ENCODE data around the gene COL27A1. TPM values are rescaled to one million over a fixed set of nuclear protein-coding genes. Genes with fewer than 3 reads are reported as not detected.

The COL27A1 gene
- total RNA-seq, 2 donors from 2014 or later = 1.3 to 2.4 TPM

DNA sequence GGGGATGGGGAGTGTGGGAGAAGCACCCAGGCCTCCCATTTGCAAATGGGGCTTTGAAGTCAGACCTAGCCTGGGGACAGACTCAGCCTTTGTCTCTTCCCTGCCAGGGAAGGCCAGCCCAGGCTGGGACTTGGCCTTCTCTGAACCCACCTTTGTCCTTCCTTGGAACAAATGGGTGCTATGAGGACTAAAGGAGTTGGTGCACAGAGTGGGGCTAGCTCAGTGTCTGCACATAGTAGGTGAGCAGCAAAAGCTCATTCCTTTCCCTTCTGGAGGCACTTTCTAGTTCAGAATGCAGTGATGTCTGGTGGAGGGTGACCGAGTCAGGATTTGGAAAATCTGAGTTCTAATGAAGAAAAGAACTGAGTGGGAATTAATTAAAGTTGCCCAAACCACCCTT, 37.2 kb downstream of the COL27A1 start:
- peaks cover 8% of the 10 kb centered on the region for H3K27me3 Mint-ChIP-seq (ENCODE audit: low read depth)
- H3K27ac Mint-ChIP-seq = no peak overlapping the region
- DNase-seq (no peak), ATAC-seq (replicated peaks in 1 of 2) (no peak)
- H3K4me3 Mint-ChIP-seq = no peak overlapping the region
- H3K36me3 Mint-ChIP-seq (ENCODE audit: insufficient read depth in 2 of 2) = peaks cover 2 to 3% of the 10 kb centered on the region in 2 donors
- no peaks in the 10 kb centered on the region for H3K4me1 Mint-ChIP-seq (ENCODE audit: low read depth)
- H3K9me3 Mint-ChIP-seq = peaks cover 0 to 7% of the 10 kb centered on the region in 2 donors

DNA sequence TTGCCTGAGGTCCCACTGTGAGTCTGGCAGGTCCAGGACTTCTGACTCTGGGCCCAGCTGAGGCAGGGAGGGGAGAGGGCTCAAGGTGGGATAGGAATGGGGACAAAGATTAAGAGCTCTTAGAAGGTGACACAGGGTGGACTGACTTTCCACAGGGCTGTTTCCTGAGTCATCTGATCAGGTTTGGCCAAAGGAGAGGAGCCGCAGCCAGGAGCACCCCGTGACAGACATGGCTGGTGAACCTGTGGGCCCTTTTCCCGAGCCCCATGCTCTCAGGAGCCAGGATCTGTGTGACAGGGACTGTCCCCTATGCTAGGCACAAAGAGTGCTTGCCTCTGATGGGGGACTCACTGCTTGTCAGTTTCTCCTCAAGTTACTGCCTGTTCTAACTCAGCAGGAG, 37.8 kb downstream of the COL27A1 start:
- H3K4me1 Mint-ChIP-seq (ENCODE audit: low read depth) = no peaks in the 10 kb centered on the region
- H3K4me3 Mint-ChIP-seq = no peak overlapping the region
- ATAC-seq (replicated peaks in 1 of 2) (no peak), DNase-seq (no peak)
- no peak overlapping the region for H3K27ac Mint-ChIP-seq
- H3K36me3 Mint-ChIP-seq (ENCODE audit: insufficient read depth in 2 of 2) = peaks cover 2 to 3% of the 10 kb centered on the region in 2 donors
- H3K27me3 Mint-ChIP-seq (ENCODE audit: low read depth) = peaks cover 8% of the 10 kb centered on the region
- peaks cover 0 to 7% of the 10 kb centered on the region in 2 donors for H3K9me3 Mint-ChIP-seq

DNA sequence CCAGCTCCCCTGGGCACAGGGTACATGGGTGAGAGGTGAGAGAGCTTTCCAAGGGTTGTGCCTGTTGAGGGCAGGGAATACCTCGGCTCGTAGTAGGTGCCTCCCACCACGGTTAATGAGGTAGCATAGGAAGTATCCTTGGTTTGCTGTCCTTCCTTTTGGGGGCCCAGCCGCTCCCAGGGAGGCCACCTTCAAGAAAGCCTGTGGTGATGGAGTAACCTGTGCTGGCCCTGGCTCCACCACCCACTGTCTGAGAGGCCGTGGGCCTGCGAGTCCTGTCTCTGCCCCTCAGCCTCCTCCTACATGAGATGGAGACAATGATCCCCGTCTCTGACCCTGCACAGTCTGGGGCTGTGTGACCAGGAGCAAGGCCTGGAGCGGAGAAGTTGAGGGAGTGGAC, 40.8 kb downstream of the COL27A1 start:
- Mint-ChIP-seq H3K36me3 (ENCODE audit: insufficient read depth in 2 of 2) (peaks cover 0 to 2% of the 10 kb centered on the region in 2 donors), H3K4me3 (no peak overlapping the region), H3K4me1 (ENCODE audit: low read depth) (no peaks in the 10 kb centered on the region), H3K27ac (no peak overlapping the region), H3K27me3 (ENCODE audit: low read depth) (peaks cover 8% of the 10 kb centered on the region), H3K9me3 (peaks cover 0 to 4% of the 10 kb centered on the region in 2 donors)
- ATAC-seq (replicated peaks in 1 of 2) (no peak), DNase-seq (no peak)

DNA sequence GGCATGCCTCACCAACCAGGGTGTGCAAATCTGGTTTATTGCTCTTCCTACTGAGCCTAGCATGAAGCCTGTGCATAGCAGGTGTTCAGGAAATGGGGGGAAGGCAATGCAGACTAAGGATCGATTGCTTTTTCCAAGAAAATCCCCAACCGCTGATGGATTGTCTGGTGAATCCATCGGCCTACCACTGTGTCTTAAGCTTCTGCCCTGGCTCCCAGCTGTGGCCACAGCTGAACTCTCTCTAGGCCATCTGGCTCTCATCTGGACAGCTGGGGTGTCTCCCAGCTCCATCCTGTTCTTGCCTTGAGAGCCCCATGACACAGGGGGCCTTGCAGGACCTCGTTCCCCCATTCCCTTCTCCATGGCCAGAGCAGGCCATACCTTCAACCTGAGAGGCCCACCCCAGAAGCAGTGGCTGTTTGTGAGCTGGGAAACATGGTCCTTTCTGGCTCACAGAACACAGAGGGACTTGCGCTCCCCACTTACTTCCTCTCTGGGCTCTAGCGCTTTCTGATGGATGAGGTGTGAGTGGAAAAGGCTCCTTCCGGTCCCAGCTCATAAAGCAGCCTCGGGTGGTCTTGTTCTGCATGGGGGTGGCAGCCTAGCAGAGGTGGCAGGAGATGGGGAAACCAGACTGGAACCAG, 41.8 kb downstream of the COL27A1 start:
- H3K9me3 Mint-ChIP-seq = no peaks in the 10 kb centered on the region
- H3K4me3 Mint-ChIP-seq = no peak overlapping the region
- H3K27ac Mint-ChIP-seq = no peak overlapping the region
- H3K36me3 Mint-ChIP-seq (ENCODE audit: insufficient read depth in 2 of 2) = no peaks in the 10 kb centered on the region
- peaks cover 8% of the 10 kb centered on the region for H3K27me3 Mint-ChIP-seq (ENCODE audit: low read depth)
- ATAC-seq (replicated peaks in 1 of 2) (no peak), DNase-seq (no peak)
- no peaks in the 10 kb centered on the region for H3K4me1 Mint-ChIP-seq (ENCODE audit: low read depth)

DNA sequence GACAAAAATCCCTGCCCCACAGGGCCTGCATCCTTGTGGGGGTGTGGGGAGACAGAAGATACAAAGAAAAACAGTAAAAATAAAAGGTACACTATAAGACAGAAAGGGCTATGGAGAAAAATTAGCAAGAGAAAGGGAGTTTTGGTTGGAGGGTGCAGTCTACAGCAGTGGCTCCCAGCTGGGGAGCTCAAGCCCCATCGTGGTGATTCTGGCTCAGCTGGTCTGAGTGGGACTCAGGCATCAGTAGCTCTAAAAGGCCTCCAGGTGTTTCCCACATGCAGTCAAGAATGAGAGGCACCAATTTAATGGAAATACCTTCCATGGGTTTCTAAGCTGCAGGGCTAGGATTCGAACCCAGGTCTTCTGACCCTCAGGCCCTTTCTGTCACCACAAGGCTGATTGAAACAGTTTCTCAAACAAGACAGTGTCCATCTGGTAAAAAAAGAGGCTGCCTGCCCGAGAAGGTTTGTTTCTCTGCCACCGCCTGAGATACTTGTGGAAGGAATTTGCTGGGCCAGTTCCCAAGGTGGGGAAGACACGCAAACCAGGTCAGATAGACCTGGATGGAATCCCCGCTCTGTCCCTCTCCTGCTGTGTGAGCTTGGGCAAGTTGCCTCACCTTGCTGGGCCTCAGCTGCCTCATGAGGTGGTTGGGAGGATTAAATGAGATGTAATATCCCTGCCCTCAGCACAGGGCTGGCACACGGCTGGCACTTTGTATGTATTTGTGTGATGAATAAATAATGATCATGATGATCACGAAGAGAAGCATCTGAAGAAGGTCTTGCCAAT, 43.1 kb downstream of the COL27A1 start:
- no peaks in the 10 kb centered on the region for H3K4me1 Mint-ChIP-seq (ENCODE audit: low read depth)
- no peaks in the 10 kb centered on the region for H3K9me3 Mint-ChIP-seq
- H3K36me3 Mint-ChIP-seq (ENCODE audit: insufficient read depth in 2 of 2) = no peaks in the 10 kb centered on the region
- H3K4me3 Mint-ChIP-seq = no peak overlapping the region
- H3K27me3 Mint-ChIP-seq (ENCODE audit: low read depth) = peaks cover 8% of the 10 kb centered on the region
- no peak overlapping the region for H3K27ac Mint-ChIP-seq
- ATAC-seq (replicated peaks in 1 of 2) (no peak), DNase-seq (no peak)

DNA sequence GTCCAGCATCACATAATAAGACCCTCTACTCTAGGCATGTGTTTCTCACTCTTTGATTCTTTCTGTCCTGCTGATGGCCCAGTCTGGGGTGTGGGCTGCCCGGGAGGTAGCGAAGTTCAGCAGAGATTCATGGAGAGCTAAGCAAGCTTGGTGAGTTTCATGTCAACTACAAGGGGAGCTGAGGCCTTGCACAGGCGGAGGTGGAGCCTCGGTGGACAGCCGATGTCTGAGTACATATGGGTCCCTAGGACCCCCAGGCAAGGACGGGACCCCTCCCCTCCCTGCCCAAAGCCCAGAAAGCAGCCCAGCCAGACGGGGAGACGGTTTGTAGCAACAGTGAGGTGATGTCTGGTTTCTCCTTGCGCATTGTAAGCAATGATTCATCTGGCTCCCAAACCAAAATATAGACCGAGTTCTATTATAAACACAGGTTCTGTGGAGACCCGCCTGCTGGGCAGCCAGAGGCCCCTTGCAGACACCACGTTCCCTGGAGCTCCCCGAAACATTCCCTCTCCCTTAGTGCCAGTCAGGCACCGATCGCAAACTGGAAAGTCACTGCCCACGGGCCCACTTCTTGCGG, 45.5 kb downstream of the COL27A1 start:
- H3K27ac Mint-ChIP-seq = no peak overlapping the region
- no peaks in the 10 kb centered on the region for H3K4me1 Mint-ChIP-seq (ENCODE audit: low read depth)
- no peak for DNase-seq
- H3K9me3 Mint-ChIP-seq = no peaks in the 10 kb centered on the region
- ATAC-seq (replicated peaks in 1 of 2) = no peak
- no peaks in the 10 kb centered on the region for H3K36me3 Mint-ChIP-seq (ENCODE audit: insufficient read depth in 2 of 2)
- H3K4me3 Mint-ChIP-seq = no peak overlapping the region
- H3K27me3 Mint-ChIP-seq (ENCODE audit: low read depth) = no peaks in the 10 kb centered on the region

DNA sequence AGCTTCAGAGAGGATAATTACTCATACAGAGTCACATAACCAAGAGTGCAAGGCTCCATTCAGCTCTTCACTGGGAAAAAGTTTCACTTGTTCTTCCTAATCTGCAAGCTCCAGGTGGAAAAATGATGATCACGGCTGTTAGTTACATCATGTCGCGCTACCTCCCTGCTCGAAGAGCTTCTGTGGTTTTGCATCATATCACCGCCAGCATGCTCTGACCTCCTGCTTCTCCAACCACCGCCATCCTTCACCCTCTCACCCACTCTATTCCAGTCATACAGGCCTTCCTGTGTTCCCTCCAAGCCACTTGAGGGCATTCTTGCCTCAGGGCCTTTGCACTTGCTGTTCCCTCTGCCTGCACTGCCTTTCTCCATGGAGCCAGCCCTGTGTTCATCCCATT, 47.1 kb downstream of the COL27A1 start:
- no peak for ATAC-seq (replicated peaks in 1 of 2)
- Mint-ChIP-seq H3K27ac (no peak overlapping the region), H3K36me3 (ENCODE audit: insufficient read depth in 2 of 2) (no peaks in the 10 kb centered on the region), H3K9me3 (no peaks in the 10 kb centered on the region), H3K4me3 (no peak overlapping the region), H3K27me3 (ENCODE audit: low read depth) (no peaks in the 10 kb centered on the region), H3K4me1 (ENCODE audit: low read depth) (no peaks in the 10 kb centered on the region)
- no peak for DNase-seq

DNA sequence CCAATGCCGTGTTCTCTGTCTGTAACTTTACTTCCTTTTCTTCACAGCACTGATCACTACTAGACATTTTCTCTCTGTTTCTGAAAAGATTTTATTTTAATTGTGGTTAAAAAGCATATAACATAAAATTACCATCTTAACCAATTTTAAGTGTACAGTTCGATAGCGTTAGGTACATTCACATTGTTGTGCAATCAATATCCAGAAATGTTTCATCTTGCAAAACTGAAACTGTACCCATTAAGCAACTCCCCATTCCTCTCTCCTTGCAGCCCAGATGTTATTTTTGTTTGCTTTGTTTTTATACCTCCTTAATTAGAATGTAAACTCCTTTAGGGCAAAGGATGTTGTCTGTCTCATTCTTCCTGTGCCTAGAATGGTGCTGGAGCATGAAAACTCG, 47.5 kb downstream of the COL27A1 start:
- no peaks in the 10 kb centered on the region for H3K27me3 Mint-ChIP-seq (ENCODE audit: low read depth)

DNA sequence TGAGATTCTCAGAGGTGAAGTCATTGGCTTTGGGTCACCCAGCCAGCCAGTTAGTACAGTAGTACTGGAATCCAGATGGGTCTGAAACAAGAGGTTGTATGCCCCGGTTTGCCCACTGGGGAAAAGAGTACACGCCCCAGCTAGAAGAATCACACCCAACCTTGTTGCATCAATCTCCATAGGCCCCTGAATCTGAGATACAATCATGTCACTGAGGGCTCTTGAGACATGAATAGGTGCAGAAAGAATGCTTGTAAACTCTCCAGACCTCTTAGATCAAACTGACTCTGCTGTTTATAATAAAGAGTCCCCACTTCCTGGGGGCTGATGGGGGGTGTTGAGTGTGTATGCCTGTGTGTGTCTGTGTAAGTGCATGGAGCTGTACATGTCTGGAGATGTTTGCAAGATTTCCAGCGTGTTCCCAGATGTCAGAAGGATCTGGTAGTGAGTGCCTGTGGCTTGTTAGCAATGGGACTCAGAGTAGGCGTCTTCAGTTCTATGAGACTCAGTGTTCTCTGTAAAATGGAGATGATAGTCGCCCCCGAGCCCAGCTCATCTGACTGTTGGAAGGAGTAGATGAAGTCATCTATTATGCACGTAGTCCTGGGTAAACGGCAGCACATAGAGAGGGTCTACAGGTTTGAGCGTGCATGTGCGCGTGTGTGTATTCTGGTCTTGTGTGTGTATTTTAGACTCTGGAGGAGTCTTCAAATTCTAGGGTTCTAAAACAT, 48.2 kb downstream of the COL27A1 start:
- Mint-ChIP-seq H3K4me1 (ENCODE audit: low read depth) (no peaks in the 10 kb centered on the region), H3K27me3 (ENCODE audit: low read depth) (no peaks in the 10 kb centered on the region), H3K27ac (no peak overlapping the region), H3K9me3 (no peaks in the 10 kb centered on the region), H3K4me3 (no peak overlapping the region), H3K36me3 (ENCODE audit: insufficient read depth in 2 of 2) (no peaks in the 10 kb centered on the region)
- DNase-seq (no peak), ATAC-seq (replicated peaks in 1 of 2) (no peak)

More for the DNA sequence above, 47.5 kb downstream of the COL27A1 start:
- no peaks in the 10 kb centered on the region for H3K36me3 Mint-ChIP-seq (ENCODE audit: insufficient read depth in 2 of 2)
- H3K9me3 Mint-ChIP-seq = no peaks in the 10 kb centered on the region
- no peak for DNase-seq
- H3K4me1 Mint-ChIP-seq (ENCODE audit: low read depth) = no peaks in the 10 kb centered on the region
- ATAC-seq (replicated peaks in 1 of 2) = no peak
- H3K27ac Mint-ChIP-seq = no peak overlapping the region
- no peak overlapping the region for H3K4me3 Mint-ChIP-seq

DNA sequence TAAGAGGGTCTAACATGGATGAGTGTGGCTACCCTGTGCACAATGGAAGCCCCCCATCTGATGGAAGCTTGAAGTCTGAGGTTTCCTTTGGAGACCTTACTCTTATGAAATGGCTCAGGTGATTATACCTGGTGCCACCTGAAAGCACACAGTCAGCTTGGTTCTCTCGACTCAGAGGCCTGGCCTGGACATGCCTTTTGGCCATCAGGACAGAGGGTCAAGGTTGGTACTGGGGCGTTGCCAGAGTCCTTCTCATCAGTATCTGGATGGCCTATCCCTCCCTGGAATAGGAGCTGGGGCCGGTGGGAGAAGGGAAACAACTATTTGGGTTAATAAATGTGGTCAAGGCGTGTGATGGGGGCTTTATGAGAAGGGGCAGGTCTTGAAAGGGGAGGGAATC, 48.9 kb downstream of the COL27A1 start:
- Mint-ChIP-seq H3K9me3 (no peaks in the 10 kb centered on the region), H3K27ac (no peak overlapping the region), H3K4me1 (ENCODE audit: low read depth) (no peaks in the 10 kb centered on the region), H3K36me3 (ENCODE audit: insufficient read depth in 2 of 2) (no peaks in the 10 kb centered on the region), H3K27me3 (ENCODE audit: low read depth) (no peaks in the 10 kb centered on the region), H3K4me3 (no peak overlapping the region)
- no peak for DNase-seq
- no peak for ATAC-seq (replicated peaks in 1 of 2)

DNA sequence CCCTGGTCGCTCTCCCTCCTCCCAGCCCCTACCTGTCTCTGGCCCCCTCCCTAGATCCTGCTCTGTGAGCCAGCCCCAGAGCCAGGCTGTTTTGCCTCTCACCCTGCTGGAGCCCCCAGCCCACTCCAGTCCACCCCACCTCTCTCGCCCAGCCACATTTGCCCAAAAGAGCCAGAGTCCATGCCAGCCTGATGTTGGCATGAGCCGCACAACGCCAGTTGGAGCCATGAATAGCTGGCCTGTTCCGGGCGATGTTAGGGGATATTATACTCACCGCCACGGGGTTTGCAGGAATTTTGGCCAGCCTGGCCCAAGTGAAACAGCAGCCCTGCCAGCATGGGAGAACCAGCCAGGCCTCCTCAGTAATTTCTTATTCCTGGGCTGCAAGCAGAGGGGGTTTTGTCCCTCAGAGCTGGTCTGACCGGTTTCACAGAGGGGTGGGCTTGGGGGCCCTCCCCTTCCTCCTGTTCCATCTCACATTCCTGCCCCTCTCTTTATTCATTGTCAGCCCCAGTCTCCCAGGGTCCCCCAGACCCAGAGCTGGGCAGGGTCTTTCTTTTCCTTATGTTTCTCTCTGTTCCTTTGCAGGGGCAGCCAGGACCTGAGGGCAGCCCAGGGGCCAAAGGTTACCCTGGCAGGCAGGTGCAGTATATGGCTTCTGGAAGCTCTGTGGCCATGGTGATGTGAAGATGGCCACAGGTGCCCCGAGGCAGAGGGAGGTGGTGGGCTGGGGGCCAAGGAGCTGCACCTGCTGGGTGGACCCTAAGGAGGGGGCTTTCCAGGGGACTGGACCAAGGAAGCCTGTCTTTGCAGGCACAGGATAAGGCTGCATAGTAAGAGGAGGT, 50.1 kb downstream of the COL27A1 start:
- Mint-ChIP-seq H3K9me3 (no peaks in the 10 kb centered on the region), H3K36me3 (ENCODE audit: insufficient read depth in 2 of 2) (no peaks in the 10 kb centered on the region), H3K4me1 (ENCODE audit: low read depth) (no peaks in the 10 kb centered on the region), H3K4me3 (no peak overlapping the region), H3K27ac (no peak overlapping the region), H3K27me3 (ENCODE audit: low read depth) (no peaks in the 10 kb centered on the region)
- no peak for ATAC-seq (replicated peaks in 1 of 2)
- no peak for DNase-seq

DNA sequence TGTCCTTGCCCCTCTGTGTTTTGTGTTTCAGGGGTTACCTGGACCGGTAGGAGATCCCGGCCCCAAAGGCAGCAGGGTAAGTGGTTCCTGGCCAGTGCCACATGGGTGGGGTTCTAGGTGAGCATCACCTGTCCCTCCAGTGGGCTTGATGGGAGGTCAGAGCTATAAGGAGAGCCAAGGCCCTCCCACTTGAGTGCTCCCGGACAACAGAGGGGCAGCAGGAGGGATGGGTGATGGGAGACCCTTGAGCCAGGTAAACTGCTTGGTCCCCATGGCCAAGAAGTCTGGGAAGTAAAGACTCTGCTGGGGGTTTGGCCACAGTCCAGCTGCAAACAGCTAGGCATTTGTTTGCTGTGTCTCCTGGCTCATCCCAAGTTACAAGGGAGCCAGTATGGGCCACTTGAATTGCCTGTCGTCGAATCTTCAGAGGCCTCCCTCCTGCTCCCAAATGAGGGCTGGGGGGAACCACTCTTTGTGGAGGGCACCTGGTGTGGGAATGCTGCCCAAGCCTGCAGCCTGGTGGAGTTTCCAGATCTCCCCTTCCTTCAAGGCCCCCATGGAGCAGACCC, 51.0 kb downstream of the COL27A1 start:
- Mint-ChIP-seq H3K9me3 (no peaks in the 10 kb centered on the region), H3K4me1 (ENCODE audit: low read depth) (no peaks in the 10 kb centered on the region), H3K27me3 (ENCODE audit: low read depth) (no peaks in the 10 kb centered on the region), H3K27ac (no peak overlapping the region), H3K4me3 (no peak overlapping the region), H3K36me3 (ENCODE audit: insufficient read depth in 2 of 2) (no peaks in the 10 kb centered on the region)
- ATAC-seq (replicated peaks in 1 of 2) (no peak), DNase-seq (no peak)

Data from activated T-cell treated with anti-CD3 and anti-CD28 coated beads, Interleukin-2, amount 50 U/mL, for 72 hours (primary cell).